Erythroblast (primary cell): Measurements from ENCODE around the gene GBP7.
"Not testable (repeated sequence)": the region's sequence is repeated elsewhere in the genome, so short reads cannot be mapped to it uniquely, and the experiment has no call there.

ENCODE experiments used
- DNase-seq, 2 experiments: peaks; one replicate each; lab custom pipeline; 2025; lab: John Stamatoyannopoulos, UW
- GATA1 ChIP-seq: IDR thresholded peaks from 2 replicates; pipeline ENCODE4 v1.6.1; 2011; ENCODE audit warnings: low read depth, mild to moderate bottlenecking, control low read depth, low read length, moderate library complexity
- POLR2A ChIP-seq: IDR thresholded peaks from 2 replicates; pipeline ENCODE4 v1.6.1; 2011; ENCODE audit warnings: mild to moderate bottlenecking, low read length

The GBP7 gene

DNA sequence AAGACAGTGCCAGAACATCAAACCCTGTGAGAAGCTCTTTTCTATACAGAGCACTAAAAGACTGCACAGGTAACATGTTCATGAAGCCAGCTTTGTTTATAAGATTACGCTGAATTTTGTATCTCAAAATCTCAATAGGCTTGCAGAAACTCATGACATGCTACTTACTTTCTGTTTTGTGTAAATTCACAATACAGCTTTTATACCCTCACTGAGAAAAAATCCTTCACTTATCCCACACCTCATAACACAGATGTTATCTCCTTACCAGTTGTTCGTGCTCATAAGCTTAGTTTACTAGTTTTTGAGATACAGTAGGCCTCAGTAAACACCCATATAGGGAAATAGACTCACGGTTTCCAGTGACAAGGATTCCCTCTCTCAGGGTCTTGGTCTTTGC is 25.8 kb downstream of the GBP7 start:
- TF ChIP-seq POLR2A, result no peak
- TF ChIP-seq GATA1, result no peak
- no peak for DNase-seq

- TF ChIP-seq GATA1 (no peak), POLR2A (no peak)
- no peak for DNase-seq
These were observed 26.6 kb downstream of the GBP7 start for GRCh38 chr1:89149229-89149628.

GRCh38 chr1:89147678-89148658 is 27.8 kb downstream of the GBP7 start:
- DNase-seq, result no peak
- no peak for TF ChIP-seq POLR2A
- TF ChIP-seq GATA1, result no peak

DNA sequence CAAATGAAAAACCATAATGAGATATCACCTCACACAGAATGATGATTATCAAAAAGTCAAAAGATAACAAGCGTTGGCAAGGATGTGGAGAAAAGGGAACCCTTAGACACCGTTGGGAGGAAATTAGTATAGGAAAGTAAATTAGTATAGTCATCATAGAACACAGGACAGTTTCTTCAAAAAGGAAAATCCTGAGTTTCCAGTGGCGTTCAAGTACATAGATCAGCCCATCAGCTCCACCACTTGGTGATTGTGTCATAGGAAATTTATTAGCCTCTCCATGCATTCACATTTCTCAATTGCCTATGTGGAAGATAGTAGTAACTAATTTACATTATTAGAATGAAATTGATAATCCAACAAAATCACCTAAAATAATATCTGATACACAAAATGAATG is 29.1 kb downstream of the GBP7 start:
- no peak for DNase-seq
- TF ChIP-seq POLR2A (no peak), GATA1 (no peak)

DNA sequence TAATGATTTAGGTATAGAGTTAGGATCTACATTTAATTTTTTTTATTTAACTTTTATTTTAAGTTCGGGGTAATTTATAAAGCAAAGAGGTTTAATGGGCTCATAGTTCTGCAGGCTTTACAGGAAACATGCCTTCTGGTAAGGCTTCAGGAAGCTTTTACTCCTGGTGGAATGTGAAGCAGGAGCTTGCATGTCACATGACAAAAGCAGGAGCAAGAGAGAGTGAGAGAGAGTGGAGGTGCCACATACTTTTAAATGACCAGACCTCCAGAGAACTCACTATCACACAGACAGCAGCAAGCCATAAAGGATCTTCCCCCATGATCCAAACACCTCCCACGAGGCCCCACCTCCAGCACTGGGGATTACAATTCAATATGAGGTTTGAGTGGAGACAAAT is 32.3 kb downstream of the GBP7 start:
- TF ChIP-seq GATA1 (no peak), POLR2A (no peak)
- no peak for DNase-seq

DNA sequence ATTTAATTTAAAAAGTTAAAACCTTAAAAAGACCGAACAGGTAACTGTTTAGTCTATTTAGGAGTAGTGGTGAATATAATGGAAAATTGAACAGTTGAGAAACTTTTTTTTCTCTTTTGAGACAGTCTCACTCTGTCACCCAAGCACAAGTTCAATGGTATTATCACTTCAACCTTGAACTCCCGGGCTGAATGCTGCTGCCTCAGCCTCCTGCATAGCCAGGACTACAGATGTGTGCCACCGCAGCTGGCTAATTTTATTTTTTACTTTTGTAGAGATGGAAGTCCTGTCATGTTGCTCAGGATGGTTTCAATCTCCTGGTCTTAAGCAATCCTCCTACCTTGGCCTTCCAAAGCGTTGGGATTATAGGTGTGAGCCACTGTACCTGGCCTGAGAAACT is 33.6 kb downstream of the GBP7 start:
- TF ChIP-seq GATA1 (no peak), POLR2A (no peak)
- DNase-seq, result no peak

DNA sequence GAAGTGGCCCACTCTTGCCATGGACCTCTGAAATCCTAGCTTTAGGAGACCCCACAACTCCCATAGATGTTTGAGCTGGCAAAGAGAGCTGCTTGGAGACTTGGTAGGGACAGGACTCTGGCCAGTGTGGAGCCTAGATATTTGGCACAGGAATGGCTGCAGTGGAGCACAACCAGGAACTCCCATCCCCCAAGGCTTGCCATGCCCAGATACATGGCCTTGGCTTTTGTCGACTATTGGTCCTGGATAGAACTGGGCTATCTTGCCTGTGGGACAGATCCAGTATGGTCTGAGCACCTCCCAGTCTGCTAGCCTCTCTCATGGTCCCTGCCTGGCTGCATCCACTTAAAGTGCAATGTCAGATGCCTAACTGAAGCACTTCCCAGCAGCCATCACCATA is 42.1 kb downstream of the GBP7 start:
- TF ChIP-seq POLR2A, result no peak
- no peak for TF ChIP-seq GATA1
- DNase-seq, result no peak

DNA sequence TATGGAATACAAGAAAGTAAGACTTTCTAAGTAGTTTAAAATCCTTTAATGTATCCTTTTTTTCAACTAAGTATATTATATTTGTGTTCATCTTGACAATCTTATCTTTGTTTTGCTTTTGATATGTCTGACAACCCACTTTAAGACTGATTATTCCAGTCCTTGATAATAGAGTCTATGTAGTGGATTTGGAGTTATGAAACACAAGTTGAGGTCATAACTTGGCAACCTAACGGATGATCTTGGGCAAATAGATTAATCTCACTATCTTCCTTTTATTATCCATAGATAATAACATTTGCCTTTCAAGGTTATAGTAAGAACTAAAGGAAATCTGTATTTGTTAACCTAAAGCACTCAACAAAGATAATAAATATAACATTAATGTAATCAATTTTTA is 45.1 kb downstream of the GBP7 start:
- TF ChIP-seq POLR2A (no peak), GATA1 (no peak)

DNA sequence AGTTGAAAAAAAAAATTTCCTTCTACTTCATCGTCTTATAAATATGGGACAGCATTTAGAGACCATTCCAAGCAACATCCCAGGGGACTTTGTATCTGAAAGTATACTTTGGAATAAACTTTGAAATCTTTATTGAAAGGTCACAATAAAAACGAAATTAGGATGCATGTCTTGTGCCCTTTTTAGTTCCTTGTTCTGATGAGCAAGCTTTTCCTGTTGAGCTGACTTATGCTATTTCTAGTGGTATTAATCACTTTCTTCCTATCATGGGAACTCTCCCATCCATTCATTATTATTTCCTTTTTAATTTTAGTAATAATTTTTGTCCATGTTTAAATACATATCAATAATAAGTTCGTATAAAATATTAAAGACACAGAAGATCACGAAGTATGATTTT is 45.9 kb downstream of the GBP7 start:
- TF ChIP-seq POLR2A (no peak), GATA1 (no peak)
- DNase-seq, result no peak

More for the DNA sequence above, 45.1 kb downstream of the GBP7 start:
- no peak for DNase-seq

GRCh38 chr1:89128003-89128458 is 47.8 kb downstream of the GBP7 start:
- not testable (repeated sequence) for DNase-seq

DNA sequence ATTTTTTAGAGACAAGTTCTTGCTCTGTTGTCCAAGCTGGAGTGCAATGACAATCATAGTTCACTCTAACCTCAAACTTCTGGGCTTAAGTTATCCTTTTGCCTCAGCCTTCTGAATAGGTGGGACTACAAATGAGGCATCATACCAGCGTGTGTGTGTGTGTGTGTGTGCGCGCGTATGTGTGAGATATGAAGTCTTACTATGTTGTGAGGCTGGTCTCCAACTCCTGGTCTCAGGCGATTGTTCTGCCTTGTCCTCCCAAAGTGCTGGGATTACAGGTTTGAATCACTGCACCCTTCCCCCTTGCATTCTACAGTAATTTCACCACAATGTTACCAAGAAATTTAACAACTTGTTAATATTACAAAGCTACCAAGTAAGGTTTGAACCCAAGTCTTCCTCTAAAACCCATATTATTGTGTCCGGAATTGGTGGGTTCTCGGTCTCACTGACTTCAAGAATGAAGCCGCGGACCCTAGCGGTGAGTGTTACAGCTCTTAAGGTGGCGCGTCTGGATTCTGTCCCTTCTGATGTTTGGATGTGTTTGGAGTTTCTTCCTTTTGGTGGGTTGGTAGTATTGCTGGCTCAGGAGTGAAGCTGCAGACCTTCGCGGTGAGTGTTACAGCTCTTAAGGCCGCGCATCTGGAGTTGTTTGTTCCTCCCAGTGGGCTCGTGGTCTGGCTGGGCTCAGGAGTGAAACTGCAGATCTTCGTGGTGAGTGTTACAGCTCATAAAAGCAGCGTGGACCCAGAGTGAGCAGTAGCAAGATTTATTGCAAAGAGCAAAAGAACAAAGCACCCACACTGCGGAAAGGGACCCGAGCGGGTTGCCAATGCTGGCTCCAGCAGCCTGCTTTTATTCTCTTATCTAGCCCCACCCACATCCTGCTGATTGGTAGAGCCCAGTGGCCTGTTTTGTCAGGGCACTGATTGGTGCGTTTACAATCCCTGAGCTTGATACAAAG is 48.9 kb downstream of the GBP7 start:
- peak in 1 of 2 experiments; percentile 22 for DNase-seq

DNA sequence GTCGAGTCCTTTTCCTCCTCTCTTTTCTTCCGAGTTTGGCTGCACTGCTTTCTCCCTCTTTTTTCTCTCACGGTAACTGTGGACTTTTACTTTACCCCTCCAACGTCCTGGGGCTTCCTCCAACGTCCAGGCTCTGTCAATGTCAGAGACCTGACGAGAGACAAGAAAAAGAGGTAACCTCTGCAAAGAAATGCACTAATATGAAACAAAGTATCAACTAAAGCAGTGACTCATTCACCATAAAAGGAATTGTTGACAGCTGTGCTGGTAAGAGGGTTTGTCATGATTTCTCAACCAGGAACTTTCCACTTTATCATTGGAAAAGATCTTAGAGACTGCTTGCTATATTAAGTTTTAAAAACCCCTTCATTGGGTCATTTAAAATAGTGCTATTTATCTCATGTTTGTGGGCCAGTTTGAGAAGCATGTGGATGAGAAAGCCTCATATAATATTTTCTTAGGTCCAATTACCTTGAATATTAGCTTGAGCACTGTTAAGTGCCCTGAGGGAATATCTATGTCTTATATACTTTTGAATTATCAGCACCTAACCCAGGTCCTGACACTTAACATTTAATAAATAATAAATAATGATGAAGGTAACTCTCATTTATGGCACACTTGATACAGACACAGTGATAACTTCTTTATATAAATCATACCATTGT is 49.8 kb downstream of the GBP7 start, which contains the start of gene GBP2:
Gene GBP2 (minus strand): TSS at position 202 of the 668 bp plus-strand sequence. CDS start 4,148 bp downstream, outside the sequence.
- peak in 1 of 2 experiments; percentile 35 for DNase-seq
- TF ChIP-seq POLR2A (no peak), GATA1 (no peak)

GRCh38 chr1:89125240-89125912 is 50.4 kb downstream of the GBP7 start:
- peak in 1 of 2 experiments; percentile 30 for DNase-seq
- no peak for TF ChIP-seq GATA1
- TF ChIP-seq POLR2A, result no peak
